H9 (cell line): Measurements from ENCODE around the gene HEMGN. TPM values are rescaled to one million over a fixed set of nuclear protein-coding genes. Genes with fewer than 3 reads are reported as not detected.

Source experiments
- DNase-seq: peaks from one replicate; pipeline ENCODE4 v3.0.0-alpha.2; 2017
- H2AFZ ChIP-seq: one replicate; pipeline ENCODE4 v1.6.1; 2013; ENCODE audit warnings: mild to moderate bottlenecking, low read length, control low read depth, moderate library complexity
- H2AK5ac ChIP-seq: 2 replicates; pipeline ENCODE4 v1.6.1; 2013; ENCODE audit warnings: low read length, control low read depth, mixed read lengths; ENCODE audit not compliant: insufficient read length
- H2BK120ac ChIP-seq: one replicate; pipeline ENCODE4 v1.6.1; 2013; ENCODE audit warnings: low read depth, mild to moderate bottlenecking, low read length, control low read depth, inconsistent platforms; ENCODE audit not compliant: poor library complexity, severe bottlenecking
- H2BK12ac ChIP-seq: 2 replicates; pipeline ENCODE4 v1.6.1; 2013; ENCODE audit warnings: low read length, control low read depth, mixed read lengths, low read depth; ENCODE audit not compliant: insufficient read length
- H2BK15ac ChIP-seq: 2 replicates; pipeline ENCODE4 v1.6.1; 2013; ENCODE audit warnings: low read depth, low read length, control low read depth
- H2BK20ac ChIP-seq: one replicate; pipeline ENCODE4 v1.6.1; 2013; ENCODE audit warnings: low read depth, mild to moderate bottlenecking, low read length, control low read depth, inconsistent platforms; ENCODE audit not compliant: poor library complexity, severe bottlenecking
- H2BK5ac ChIP-seq: 2 replicates; pipeline ENCODE4 v1.6.1; 2013; ENCODE audit warnings: low read length, control low read depth, mixed read lengths; ENCODE audit not compliant: insufficient read length
- H3K14ac ChIP-seq: 2 replicates; pipeline ENCODE4 v1.6.1; 2013; ENCODE audit warnings: low read length, control low read depth; ENCODE audit not compliant: insufficient read depth
- H3K18ac ChIP-seq: 2 replicates; pipeline ENCODE4 v1.6.1; 2013; ENCODE audit warnings: low read depth, mild to moderate bottlenecking, mixed read lengths, low read length, control low read depth; ENCODE audit not compliant: insufficient read length
- H3K23ac ChIP-seq: 2 replicates; pipeline ENCODE4 v1.6.1; 2013; ENCODE audit warnings: low read length, control low read depth, mixed read lengths, low read depth; ENCODE audit not compliant: insufficient read length
- H3K23me2 ChIP-seq: 2 replicates; pipeline ENCODE4 v1.6.1; 2013; ENCODE audit warnings: low read depth, mild to moderate bottlenecking, mixed read lengths, low read length, control low read depth; ENCODE audit not compliant: insufficient read length, poor library complexity, severe bottlenecking
- H3K27ac ChIP-seq: 2 replicates; pipeline ENCODE4 v1.5.1; 2013; ENCODE audit warnings: low read length, control low read depth, mixed read lengths, low read depth; ENCODE audit not compliant: insufficient read length
- H3K27me3 ChIP-seq: 2 replicates; pipeline ENCODE4 v1.6.1; 2013; ENCODE audit warnings: low read length, control low read depth, inconsistent platforms; ENCODE audit not compliant: insufficient read depth
- H3K4ac ChIP-seq: 2 replicates; pipeline ENCODE4 v1.6.1; 2013; ENCODE audit warnings: low read depth, mild to moderate bottlenecking, control low read depth, inconsistent platforms, low read length, moderate library complexity
- H3K4me1 ChIP-seq: 2 replicates; pipeline ENCODE4 v1.6.1; 2013; ENCODE audit warnings: low read length, control low read depth, inconsistent platforms; ENCODE audit not compliant: insufficient read depth
- H3K4me2 ChIP-seq: 2 replicates; pipeline ENCODE4 v1.6.1; 2013; ENCODE audit warnings: low read length, control low read depth, mixed read lengths; ENCODE audit not compliant: insufficient read length, insufficient read depth
- H3K56ac ChIP-seq: 2 replicates; pipeline ENCODE4 v1.6.1; 2013; ENCODE audit warnings: low read depth, mild to moderate bottlenecking, mixed read lengths, low read length, control low read depth; ENCODE audit not compliant: insufficient read length
- H3K79me1 ChIP-seq: 2 replicates; pipeline ENCODE4 v1.6.1; 2013; ENCODE audit warnings: low read depth, mild to moderate bottlenecking, moderate library complexity, low read length, control low read depth, inconsistent platforms; ENCODE audit not compliant: insufficient read depth, poor library complexity, severe bottlenecking
- H3K79me2 ChIP-seq: 2 replicates; pipeline ENCODE4 v1.6.1; 2013; ENCODE audit warnings: low read length, control low read depth, inconsistent platforms; ENCODE audit not compliant: insufficient read depth
- H3K9ac ChIP-seq: 2 replicates; pipeline ENCODE4 v1.6.1; 2013; ENCODE audit warnings: low read length, control low read depth, mixed read lengths; ENCODE audit not compliant: insufficient read length; ENCODE audit errors: extremely low read depth
- H3K9me3 ChIP-seq: one replicate; pipeline ENCODE4 v1.6.1; 2013; ENCODE audit warnings: low read depth, low read length, inconsistent platforms; ENCODE audit not compliant: control insufficient read depth
- H3T11ph ChIP-seq: one replicate; pipeline ENCODE4 v1.6.1; 2013; ENCODE audit warnings: mild to moderate bottlenecking, low read length, control low read depth, inconsistent platforms
- H4K20me1 ChIP-seq: one replicate; pipeline ENCODE4 v1.6.1; 2013; ENCODE audit not compliant: control insufficient read depth, insufficient read length, insufficient read depth
- H4K5ac ChIP-seq: 2 replicates; pipeline ENCODE4 v1.6.1; 2013; ENCODE audit warnings: low read depth, mild to moderate bottlenecking, mixed read lengths, low read length, control low read depth; ENCODE audit not compliant: insufficient read length
- H4K8ac ChIP-seq: replicated peaks from 2 replicates; pipeline ENCODE4 v1.6.1; 2013; ENCODE audit warnings: low read length, control low read depth, mixed read lengths, low read depth; ENCODE audit not compliant: insufficient read length
- H4K91ac ChIP-seq: 2 replicates; pipeline ENCODE4 v1.6.1; 2013; ENCODE audit warnings: low read depth, mild to moderate bottlenecking, moderate library complexity, mixed read lengths, low read length, control low read depth; ENCODE audit not compliant: insufficient read length
- H3K27ac Mint-ChIP-seq, 3 experiments: 2 replicates in 2 of 3; 3 replicates in 1 of 3; pipeline ENCODE4 v1.8.0; 2020 to 2021; ENCODE audit warnings: mixed read lengths in 3 of 3, mild to moderate bottlenecking in 1 of 3, moderate library complexity in 1 of 3
- H3K27me3 Mint-ChIP-seq: 2 replicates; pipeline ENCODE4 v1.8.0; 2021; ENCODE audit warnings: low read depth, mild to moderate bottlenecking, moderate library complexity, mixed read lengths
- H3K36me3 Mint-ChIP-seq, 3 experiments: 2 replicates in 2 of 3; 3 replicates in 1 of 3; pipeline ENCODE4 v1.8.0; 2020 to 2021; ENCODE audit warnings: low read depth in 3 of 3, mixed read lengths in 3 of 3; ENCODE audit not compliant: insufficient read depth in 1 of 3
- H3K4me1 Mint-ChIP-seq, 2 experiments: 2 replicates each; pipeline ENCODE4 v1.8.0; 2020; ENCODE audit warnings: mixed read lengths in 2 of 2
- H3K4me3 Mint-ChIP-seq, 2 experiments: 2 replicates in 1 of 2; 3 replicates in 1 of 2; pipeline ENCODE4 v1.8.0; 2020 to 2021; ENCODE audit warnings: mild to moderate bottlenecking in 2 of 2, mixed read lengths in 2 of 2, moderate library complexity in 1 of 2
- H3K9me3 Mint-ChIP-seq, 2 experiments: 2 replicates in 1 of 2; 3 replicates in 1 of 2; pipeline ENCODE4 v1.8.0; 2020; ENCODE audit warnings: mild to moderate bottlenecking in 2 of 2, mixed read lengths in 2 of 2, moderate library complexity in 1 of 2
- CTCF ChIP-seq: fragments of 200-600 bp; sonication (generic); conservative IDR thresholded peaks from 3 replicates; pipeline ENCODE4 v1.8.0; 2021; ENCODE audit warnings: antibody characterized with exemption, mild to moderate bottlenecking
- WGBS: extraction: QIAGEN DNeasy Blood & Tissue Kit; methylation state at CpG from one replicate; pipeline ENCODE4 v1.1.7; 2013; ENCODE audit warnings: missing lambda C conversion rate, low lambda C conversion rate, mixed read lengths; ENCODE audit not compliant: insufficient read length; ENCODE audit errors: extremely low coverage; 5-methylcytosine and 5-hydroxymethylcytosine counted together
- total RNA-seq: library from RNA; stranded (reverse); gene quantifications from 2 replicates; pipeline ENCODE4 v1.2.1, GENCODE V29; 2021

HEMGN gene
- total RNA-seq, 1 experiment from 2014 or later: not detected

- peaks cover 2% of the 10 kb centered on the region; the same call in 1 of the 2 replicates for H3K27me3 ChIP-seq
Measured at GRCh38 chr9:97962136-97962535, 24.2 kb upstream of the HEMGN start.

More at GRCh38 chr9:97962136-97962535, 24.2 kb upstream of the HEMGN start:
- H2BK120ac ChIP-seq: no peak overlapping the region
- H4K91ac ChIP-seq: no peak overlapping the region
- no peak overlapping the region for H4K8ac ChIP-seq
- H4K5ac ChIP-seq: no peak overlapping the region
- H2BK12ac ChIP-seq: no peak overlapping the region
- H3K56ac ChIP-seq: no peak overlapping the region
- no peak overlapping the region for H2AFZ ChIP-seq
- TF ChIP-seq CTCF: no peak
- no peaks in the 10 kb centered on the region for H3K4me1 ChIP-seq
- H3K27me3 Mint-ChIP-seq: peaks cover 74% of the 10 kb centered on the region
- no peak overlapping the region for H3T11ph ChIP-seq
- H3K4me2 ChIP-seq: no peak overlapping the region
- no peak overlapping the region for H3K4ac ChIP-seq
- no CpG with 5 or more reads among the region's 4 CpGs for WGBS
- H3K4me3 Mint-ChIP-seq: no peak overlapping the region
- H3K18ac ChIP-seq: no peak overlapping the region
- H3K9me3 Mint-ChIP-seq: no peaks in the 10 kb centered on the region
- no peak overlapping the region for H2BK15ac ChIP-seq
- no peaks in the 10 kb centered on the region for H3K23me2 ChIP-seq
- no peaks in the 10 kb centered on the region for H3K79me2 ChIP-seq
- no peak overlapping the region for H3K9ac ChIP-seq
- no peaks in the 10 kb centered on the region for H3K79me1 ChIP-seq
- H3K23ac ChIP-seq: no peak overlapping the region
- H3K4me1 Mint-ChIP-seq: peaks cover 0 to 5% of the 10 kb centered on the region in 2 experiments; a peak in 2 of 4 replicates
- no peak overlapping the region for H2BK20ac ChIP-seq
- H3K14ac ChIP-seq: no peak overlapping the region
- no peaks in the 10 kb centered on the region for H3K36me3 Mint-ChIP-seq
- no peak overlapping the region for H2BK5ac ChIP-seq
- DNase-seq: no peak
- H4K20me1 ChIP-seq: no peaks in the 10 kb centered on the region
- H3K27ac ChIP-seq: no peak overlapping the region
- no peaks in the 10 kb centered on the region for H3K9me3 ChIP-seq
- no peak overlapping the region for H2AK5ac ChIP-seq
- H3K27ac Mint-ChIP-seq: no peak overlapping the region
